ENCODE data around the gene RP9. TPM values are rescaled to one million over a fixed set of nuclear protein-coding genes. Genes with fewer than 3 reads are reported as not detected.

RP9 gene
- total RNA-seq, 1 experiment from 2014 or later, result 10.7 TPM

GRCh38 chr7:33128631-33128989 lies 19.4 kb upstream of the RP9 start:
- Mint-ChIP-seq H3K4me1 (peaks cover 12% of the 10 kb centered on the region), H3K9me3 (no peaks in the 10 kb centered on the region), H3K27me3 (ENCODE audit: low read depth) (peaks cover 3% of the 10 kb centered on the region), H3K4me3 (peak overlapping the region; percentile 93), H3K36me3 (no peaks in the 10 kb centered on the region), H3K27ac (no peak overlapping the region)
- CTCF ChIA-PET, result no interaction called here
- DNase-seq (ENCODE audit: low spot score) (no peak), ATAC-seq (no peak)
- TF ChIP-seq ZNF232 (CRISPR knock-in tag; IDR thresholded peaks at IDR 0.05), result no peak
- POLR2A ChIA-PET, result no interaction called here

GRCh38 chr7:33127085-33127484 lies 17.9 kb upstream of the RP9 start:
- ChIA-PET POLR2A (no interaction called here), CTCF (no interaction called here)
- Mint-ChIP-seq H3K4me1 (peaks cover 12% of the 10 kb centered on the region), H3K27ac (no peak overlapping the region), H3K27me3 (ENCODE audit: low read depth) (peaks cover 5% of the 10 kb centered on the region), H3K4me3 (no peak overlapping the region), H3K36me3 (no peaks in the 10 kb centered on the region), H3K9me3 (no peaks in the 10 kb centered on the region)
- TF ChIP-seq AFF4 (CRISPR knock-in tag; IDR thresholded peaks at IDR 0.05; ENCODE audit: borderline replicate concordance), result no peak
- peak; percentile 66; the same call in 1 of the 2 replicates for TF ChIP-seq ZNF121 (CRISPR knock-in tag; IDR thresholded peaks at IDR 0.05)
- ATAC-seq (no peak), DNase-seq (ENCODE audit: low spot score) (no peak)

- CTCF ChIA-PET, result no interaction called here
- no peak for DNase-seq (ENCODE audit: low spot score)
- no peaks in the 10 kb centered on the region for H3K36me3 Mint-ChIP-seq
- H3K9me3 Mint-ChIP-seq, result peaks cover 19% of the 10 kb centered on the region
- no peak overlapping the region for H3K4me3 Mint-ChIP-seq
- ATAC-seq, result no peak
- H3K27ac Mint-ChIP-seq, result no peak overlapping the region
- POLR2A ChIA-PET, result no interaction called here
- peaks cover 57% of the 10 kb centered on the region for H3K27me3 Mint-ChIP-seq (ENCODE audit: low read depth)
- TF ChIP-seq CDX4 (CRISPR knock-in tag; IDR thresholded peaks at IDR 0.05; ENCODE audit: borderline replicate concordance) (no peak), USF1 (CRISPR knock-in tag; IDR thresholded peaks at IDR 0.05) (no peak), ZMAT4 (CRISPR knock-in tag; IDR thresholded peaks at IDR 0.05) (no peak), EMX1 (CRISPR knock-in tag; IDR thresholded peaks at IDR 0.05) (no peak), MAX (CRISPR knock-in tag; IDR thresholded peaks at IDR 0.05) (no peak), ZNF423 (CRISPR knock-in tag; IDR thresholded peaks at IDR 0.05) (no peak), ZNF317 (CRISPR knock-in tag; IDR thresholded peaks at IDR 0.05; ENCODE audit: borderline replicate concordance, low read depth) (no peak), JUN (CRISPR knock-in tag; IDR thresholded peaks at IDR 0.05) (no peak)
- no peaks in the 10 kb centered on the region for H3K4me1 Mint-ChIP-seq
Observed at GRCh38 chr7:33118383-33118782, 9.2 kb upstream of the RP9 start.

- no peak overlapping the region for H3K27ac Mint-ChIP-seq
- DNase-seq (ENCODE audit: low spot score) (no peak), ATAC-seq (no peak)
- H3K9me3 Mint-ChIP-seq, result peaks cover 16% of the 10 kb centered on the region
- no peaks in the 10 kb centered on the region for H3K36me3 Mint-ChIP-seq
- POLR2A ChIA-PET, result no interaction called here
- H3K4me1 Mint-ChIP-seq, result no peaks in the 10 kb centered on the region
- CTCF ChIA-PET, result no interaction called here
- H3K27me3 Mint-ChIP-seq (ENCODE audit: low read depth), result peaks cover 69% of the 10 kb centered on the region
- no peak overlapping the region for H3K4me3 Mint-ChIP-seq
- TF ChIP-seq ZBTB43 (CRISPR knock-in tag; IDR thresholded peaks at IDR 0.05) (no peak), HMGA2 (CRISPR knock-in tag; IDR thresholded peaks at IDR 0.05) (no peak), TCF7 (CRISPR knock-in tag; IDR thresholded peaks at IDR 0.05; ENCODE audit: low read depth) (no peak), AFF4 (CRISPR knock-in tag; IDR thresholded peaks at IDR 0.05; ENCODE audit: borderline replicate concordance) (no peak), ZNF121 (CRISPR knock-in tag; IDR thresholded peaks at IDR 0.05) (no peak), ESRRA (CRISPR knock-in tag; IDR thresholded peaks at IDR 0.05; ENCODE audit: borderline replicate concordance) (no peak), PREB (CRISPR knock-in tag; IDR thresholded peaks at IDR 0.05; ENCODE audit: borderline replicate concordance) (no peak)
Observed at GRCh38 chr7:33114976-33115375, 5.8 kb upstream of the RP9 start.
